ENCODE measurements around the gene TUBB2B. TPM values are rescaled to one million over a fixed set of nuclear protein-coding genes. Genes with fewer than 3 reads are reported as not detected.

The TUBB2B gene
- polyA plus RNA-seq (ENCODE audit: insufficient read length in 3 of 3), result 100 to 1,000 TPM; 113 to 157 (median 126) TPM
- long read RNA-seq, donor 1, transcript TUBB2B-201 (4 exons, 2,020 nt), result major isoform, 57 of 59 reads
- long read RNA-seq, donor 1, partial matches to known transcripts, result 0 of 59 reads
- long read RNA-seq, donor 1, other reads (novel, unspliced or antisense), result 0 of 59 reads
- long read RNA-seq, donor 2, transcript TUBB2B-201 (4 exons, 2,020 nt), result major isoform, 93 of 95 reads
- long read RNA-seq, donor 2, partial matches to known transcripts, result 0 of 95 reads
- long read RNA-seq, donor 2, other reads (novel, unspliced or antisense), result 0 of 95 reads
- long read RNA-seq, donor 3, transcript TUBB2B-201 (4 exons, 2,020 nt), result major isoform, 69 of 75 reads
- long read RNA-seq, donor 3, partial matches to known transcripts, result 5 of 75 reads
- long read RNA-seq, donor 3, other reads (novel, unspliced or antisense), result 0 of 75 reads
- long read RNA-seq, donor 4, transcript TUBB2B-201 (4 exons, 2,020 nt), result major isoform, 73 of 74 reads
- long read RNA-seq, donor 4, partial matches to known transcripts, result 0 of 74 reads
- long read RNA-seq, donor 4, other reads (novel, unspliced or antisense), result 0 of 74 reads
- long read RNA-seq, donor 5, transcript TUBB2B-201 (4 exons, 2,020 nt), result major isoform, 38 of 115 reads
- long read RNA-seq, donor 5, partial matches to known transcripts, result 77 of 115 reads
- long read RNA-seq, donor 5, other reads (novel, unspliced or antisense), result 0 of 115 reads
- long read RNA-seq, donor 6, transcript TUBB2B-201 (4 exons, 2,020 nt), result major isoform, 34 of 35 reads
- long read RNA-seq, donor 6, partial matches to known transcripts, result 0 of 35 reads
- long read RNA-seq, donor 6, other reads (novel, unspliced or antisense), result 0 of 35 reads
- long read RNA-seq, donor 7, transcript TUBB2B-201 (4 exons, 2,020 nt), result major isoform, 82 of 84 reads
- long read RNA-seq, donor 7, partial matches to known transcripts, result 0 of 84 reads
- long read RNA-seq, donor 7, other reads (novel, unspliced or antisense), result 0 of 84 reads
- long read RNA-seq, donor 8, transcript TUBB2B-201 (4 exons, 2,020 nt), result major isoform, 7 of 7 reads
- long read RNA-seq, donor 8, partial matches to known transcripts, result 0 of 7 reads
- long read RNA-seq, donor 8, other reads (novel, unspliced or antisense), result 0 of 7 reads
- long read RNA-seq, donor 9, transcript TUBB2B-201 (4 exons, 2,020 nt), result major isoform, 75 of 77 reads
- long read RNA-seq, donor 9, partial matches to known transcripts, result 0 of 77 reads
- long read RNA-seq, donor 9, other reads (novel, unspliced or antisense), result 0 of 77 reads
- long read RNA-seq, donor 10, transcript TUBB2B-201 (4 exons, 2,020 nt), result major isoform, 41 of 43 reads
- long read RNA-seq, donor 10, partial matches to known transcripts, result 0 of 43 reads
- long read RNA-seq, donor 10, other reads (novel, unspliced or antisense), result 0 of 43 reads
- long read RNA-seq, donor 11, transcript TUBB2B-201 (4 exons, 2,020 nt), result major isoform, 36 of 36 reads
- long read RNA-seq, donor 11, partial matches to known transcripts, result 0 of 36 reads
- long read RNA-seq, donor 11, other reads (novel, unspliced or antisense), result 0 of 36 reads
- long read RNA-seq, donor 12, transcript TUBB2B-201 (4 exons, 2,020 nt), result major isoform, 74 of 212 reads
- long read RNA-seq, donor 12, partial matches to known transcripts, result 137 of 212 reads
- long read RNA-seq, donor 12, other reads (novel, unspliced or antisense), result 0 of 212 reads
- long read RNA-seq, donor 13, transcript TUBB2B-201 (4 exons, 2,020 nt), result major isoform, 30 of 30 reads
- long read RNA-seq, donor 13, partial matches to known transcripts, result 0 of 30 reads
- long read RNA-seq, donor 13, other reads (novel, unspliced or antisense), result 0 of 30 reads
- long read RNA-seq, donor 14, transcript TUBB2B-201 (4 exons, 2,020 nt), result major isoform, 106 of 114 reads
- long read RNA-seq, donor 14, partial matches to known transcripts, result 5 of 114 reads
- long read RNA-seq, donor 14, other reads (novel, unspliced or antisense), result 0 of 114 reads
- long read RNA-seq, donor 15, transcript TUBB2B-201 (4 exons, 2,020 nt), result major isoform, 40 of 42 reads
- long read RNA-seq, donor 15, partial matches to known transcripts, result 0 of 42 reads
- long read RNA-seq, donor 15, other reads (novel, unspliced or antisense), result 0 of 42 reads
- long read RNA-seq, donor 16, transcript TUBB2B-201 (4 exons, 2,020 nt), result major isoform, 80 of 81 reads
- long read RNA-seq, donor 16, partial matches to known transcripts, result 0 of 81 reads
- long read RNA-seq, donor 16, other reads (novel, unspliced or antisense), result 0 of 81 reads

GRCh38 chr6:3227363-3228045, at the start of gene TUBB2B:
TUBB2B (minus strand) TSS chr6:3227653; CDS start chr6:3227543, 110 bp downstream.
- DNase-seq, result peak; percentile 88

GRCh38 chr6:3277251-3277650, 49.8 kb upstream of the TUBB2B start:
- no peak for DNase-seq

GRCh38 chr6:3276174-3277167, 49.0 kb upstream of the TUBB2B start:
- no peak for DNase-seq

- DNase-seq, result no peak
Observed at GRCh38 chr6:3273707-3274521, 46.5 kb upstream of the TUBB2B start.

- no peak for DNase-seq
Observed at GRCh38 chr6:3272911-3273547, 45.6 kb upstream of the TUBB2B start.

- no peak for DNase-seq
Observed at GRCh38 chr6:3271756-3272155, 44.3 kb upstream of the TUBB2B start.

- no peak for DNase-seq
Observed at GRCh38 chr6:3270258-3270657, 42.8 kb upstream of the TUBB2B start.

- DNase-seq, result no peak
Observed at GRCh38 chr6:3269281-3269975, 42.0 kb upstream of the TUBB2B start.

GRCh38 chr6:3268680-3269079, 41.2 kb upstream of the TUBB2B start:
- DNase-seq, result no peak

GRCh38 chr6:3267162-3267561, 39.7 kb upstream of the TUBB2B start:
- no peak for DNase-seq

- DNase-seq, result no peak
Observed at GRCh38 chr6:3266170-3266569, 38.7 kb upstream of the TUBB2B start.

- DNase-seq, result no peak
Observed at GRCh38 chr6:3265671-3266070, 38.2 kb upstream of the TUBB2B start.

GRCh38 chr6:3264356-3264755, 36.9 kb upstream of the TUBB2B start:
- DNase-seq, result no peak

GRCh38 chr6:3263096-3263495, 35.6 kb upstream of the TUBB2B start:
- DNase-seq, result no peak

- no peak for DNase-seq
Observed at GRCh38 chr6:3261921-3262320, 34.5 kb upstream of the TUBB2B start.

GRCh38 chr6:3261518-3261820, 34.0 kb upstream of the TUBB2B start:
- DNase-seq, result no peak
